Measurements from ENCODE around the gene RARG.
"Not testable (repeated sequence)": the region's sequence is repeated elsewhere in the genome, so short reads cannot be mapped to it uniquely, and the experiment has no call there.

Gene RARG

DNA sequence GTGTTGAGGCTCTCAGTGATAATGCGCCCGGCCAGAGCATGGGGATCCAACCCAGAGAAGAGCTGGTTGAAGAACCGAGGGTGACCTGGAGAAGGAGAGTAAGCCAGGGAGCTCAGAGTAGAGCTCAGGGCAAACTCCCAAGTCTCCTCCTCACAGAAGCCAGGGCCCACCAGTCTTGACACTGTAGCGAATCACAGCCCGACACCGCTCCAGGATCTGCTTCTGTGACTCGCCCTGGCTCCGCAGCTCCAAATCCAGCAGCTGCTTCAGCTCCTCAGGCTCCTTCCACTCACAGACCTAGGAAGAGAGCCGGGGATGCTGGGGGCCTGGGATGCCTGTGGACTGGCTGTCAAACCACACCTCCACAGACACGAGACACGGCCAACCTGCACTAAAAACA, 59.7 kb downstream of the RARG start:
- in situ Hi-C loops (cut with MboI; ENCODE audit: low sequenced_read_pairs, unreplicated experiment), result no loop called here
- DNase-seq (ENCODE audit: low spot score), result no peak
- TF ChIP-seq, protein P1, sequence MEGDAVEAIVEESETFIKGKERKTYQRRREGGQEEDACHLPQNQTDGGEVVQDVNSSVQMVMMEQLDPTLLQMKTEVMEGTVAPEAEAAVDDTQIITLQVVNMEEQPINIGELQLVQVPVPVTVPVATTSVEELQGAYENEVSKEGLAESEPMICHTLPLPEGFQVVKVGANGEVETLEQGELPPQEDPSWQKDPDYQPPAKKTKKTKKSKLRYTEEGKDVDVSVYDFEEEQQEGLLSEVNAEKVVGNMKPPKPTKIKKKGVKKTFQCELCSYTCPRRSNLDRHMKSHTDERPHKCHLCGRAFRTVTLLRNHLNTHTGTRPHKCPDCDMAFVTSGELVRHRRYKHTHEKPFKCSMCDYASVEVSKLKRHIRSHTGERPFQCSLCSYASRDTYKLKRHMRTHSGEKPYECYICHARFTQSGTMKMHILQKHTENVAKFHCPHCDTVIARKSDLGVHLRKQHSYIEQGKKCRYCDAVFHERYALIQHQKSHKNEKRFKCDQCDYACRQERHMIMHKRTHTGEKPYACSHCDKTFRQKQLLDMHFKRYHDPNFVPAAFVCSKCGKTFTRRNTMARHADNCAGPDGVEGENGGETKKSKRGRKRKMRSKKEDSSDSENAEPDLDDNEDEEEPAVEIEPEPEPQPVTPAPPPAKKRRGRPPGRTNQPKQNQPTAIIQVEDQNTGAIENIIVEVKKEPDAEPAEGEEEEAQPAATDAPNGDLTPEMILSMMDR (IDR thresholded peaks at IDR 0.05; ENCODE audit: borderline replicate concordance, control extremely low read depth, extremely low read depth, insufficient read depth, missing control alignments), result no peak

GRCh38 chr12:53171725-53172329, 60.2 kb downstream of the RARG start:
- in situ Hi-C loops (cut with MboI; ENCODE audit: low sequenced_read_pairs, unreplicated experiment), result no loop called here
- no peak for DNase-seq (ENCODE audit: low spot score)
- TF ChIP-seq, protein P1 (IDR thresholded peaks at IDR 0.05; ENCODE audit: borderline replicate concordance, control extremely low read depth, extremely low read depth, insufficient read depth, missing control alignments), result no peak

DNA sequence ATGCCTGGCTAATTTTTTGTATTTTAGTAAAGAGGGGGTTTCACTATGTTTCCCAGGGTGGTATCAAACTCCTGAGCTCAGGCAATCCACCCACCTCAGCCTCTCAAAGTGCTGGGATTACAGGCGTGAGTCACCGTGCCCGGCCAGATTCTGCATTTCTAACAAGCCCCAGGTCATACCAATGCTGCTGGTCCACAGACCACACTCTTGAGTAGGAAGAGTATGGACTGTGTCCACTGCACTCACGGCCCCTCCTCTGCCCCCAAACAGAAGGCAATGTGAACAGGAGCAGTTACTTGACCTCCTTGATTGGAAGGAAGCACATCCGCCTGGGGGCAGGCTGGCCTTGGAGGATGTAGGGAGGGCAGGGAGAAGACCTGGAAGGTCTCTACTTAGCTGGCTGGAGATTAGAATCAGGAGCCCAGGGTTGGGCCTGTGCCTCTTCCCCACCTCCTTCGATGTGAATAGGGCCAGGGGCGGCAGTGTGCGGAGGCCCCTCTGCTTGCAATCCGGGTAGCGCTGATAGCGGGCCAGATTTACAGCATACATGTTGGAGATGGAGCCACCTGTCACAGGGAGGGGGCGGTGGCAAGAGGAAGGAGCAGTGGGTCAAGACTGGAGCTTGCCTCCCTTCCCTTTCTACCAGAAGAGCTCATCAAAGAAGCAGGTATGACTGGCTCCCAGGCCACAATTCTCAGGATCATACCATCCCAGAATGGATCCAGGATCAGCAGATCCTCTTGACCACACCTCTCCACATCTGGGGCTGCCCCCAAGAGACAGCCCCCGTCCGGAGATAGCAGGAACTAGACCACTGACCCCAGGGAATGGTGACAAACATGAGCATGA, 60.9 kb downstream of the RARG start:
- TF ChIP-seq, protein P1 (IDR thresholded peaks at IDR 0.05; ENCODE audit: borderline replicate concordance, control extremely low read depth, extremely low read depth, insufficient read depth, missing control alignments), result no peak
- DNase-seq (ENCODE audit: low spot score), result no peak
- in situ Hi-C loops (cut with MboI; ENCODE audit: low sequenced_read_pairs, unreplicated experiment), result no loop called here

GRCh38 chr12:53170215-53170614, 61.8 kb downstream of the RARG start:
- DNase-seq (ENCODE audit: low spot score), result no peak
- TF ChIP-seq, protein P1 (IDR thresholded peaks at IDR 0.05; ENCODE audit: borderline replicate concordance, control extremely low read depth, extremely low read depth, insufficient read depth, missing control alignments), result no peak
- in situ Hi-C loops (cut with MboI; ENCODE audit: low sequenced_read_pairs, unreplicated experiment), result no loop called here

- in situ Hi-C loops (cut with MboI; ENCODE audit: low sequenced_read_pairs, unreplicated experiment), result no loop called here
- no peak for DNase-seq (ENCODE audit: low spot score)
- TF ChIP-seq, protein P1 (IDR thresholded peaks at IDR 0.05; ENCODE audit: borderline replicate concordance, control extremely low read depth, extremely low read depth, insufficient read depth, missing control alignments), result no peak
These were observed 62.4 kb downstream of the RARG start for GRCh38 chr12:53169644-53170043.

DNA sequence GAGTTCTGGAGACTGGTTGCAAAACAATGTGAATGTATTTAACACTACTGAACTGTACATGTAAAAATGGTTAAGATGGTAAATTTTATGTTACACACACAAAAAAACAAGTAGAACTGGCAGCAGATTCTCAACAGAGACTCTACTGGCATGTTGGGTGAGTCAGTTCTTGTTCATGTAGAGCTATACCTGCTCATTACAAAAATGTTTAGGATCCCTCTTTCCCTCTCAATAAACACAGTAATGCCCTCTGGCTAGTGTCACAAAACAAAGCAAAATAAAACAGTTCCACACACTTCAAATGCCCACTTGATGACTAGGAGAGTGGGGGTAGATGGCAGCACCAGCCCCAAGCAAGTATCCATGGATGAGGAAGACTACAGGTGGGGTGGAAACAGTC, 65.2 kb downstream of the RARG start:
- no peak for DNase-seq (ENCODE audit: low spot score)
- TF ChIP-seq, protein P1 (IDR thresholded peaks at IDR 0.05; ENCODE audit: borderline replicate concordance, control extremely low read depth, extremely low read depth, insufficient read depth, missing control alignments), result no peak
- in situ Hi-C loops (cut with MboI; ENCODE audit: low sequenced_read_pairs, unreplicated experiment), result no loop called here

- in situ Hi-C loops (cut with MboI; ENCODE audit: low sequenced_read_pairs, unreplicated experiment), result not testable (repeated sequence)
These were observed 69.0 kb downstream of the RARG start for GRCh38 chr12:53163008-53163407.

More at GRCh38 chr12:53163008-53163407, 69.0 kb downstream of the RARG start:
- not testable (repeated sequence) for DNase-seq (ENCODE audit: low spot score)
